HG02588 (cell line): ENCODE results near the gene AIMP2.
"Not testable (repeated sequence)": the region's sequence is repeated elsewhere in the genome, so short reads cannot be mapped to it uniquely, and the experiment has no call there.

ENCODE experiments used
- ATAC-seq: cut with Tn5 transposase; IDR thresholded peaks from one replicate; pipeline ENCODE4 v1.9.1; 2021; ENCODE audit warnings: mild to moderate bottlenecking, moderate library complexity; ENCODE audit not compliant: unreplicated experiment

AIMP2 gene

GRCh38 chr7:6026011-6026819 is 17.1 kb downstream of the AIMP2 start:
- peak; percentile 86 for ATAC-seq

- peak; percentile 44 for ATAC-seq
Observed at GRCh38 chr7:6026820-6027311, 17.8 kb downstream of the AIMP2 start.

- no peak for ATAC-seq
Observed at GRCh38 chr7:6027806-6028365, 18.8 kb downstream of the AIMP2 start.

GRCh38 chr7:6028563-6028962 is 19.5 kb downstream of the AIMP2 start:
- no peak for ATAC-seq

- ATAC-seq: no peak
Observed at GRCh38 chr7:6030988-6031387, 21.9 kb downstream of the AIMP2 start, which contains the start of gene ANKRD61. TSS of gene ANKRD61 (plus strand) at chr7:6031376. CDS start at chr7:6031376, 0 bp downstream.

- no peak for ATAC-seq
Observed at GRCh38 chr7:6031567-6031966, 22.5 kb downstream of the AIMP2 start.

- ATAC-seq: no peak
Observed at GRCh38 chr7:6032167-6032566, 23.1 kb downstream of the AIMP2 start.

- ATAC-seq: no peak
Observed at GRCh38 chr7:6032641-6033040, 23.6 kb downstream of the AIMP2 start.

- no peak for ATAC-seq
Observed at GRCh38 chr7:6035165-6035564, 26.1 kb downstream of the AIMP2 start.

- no peak for ATAC-seq
Observed at GRCh38 chr7:6035686-6036085, 26.6 kb downstream of the AIMP2 start.

GRCh38 chr7:6049780-6050179 is 40.7 kb downstream of the AIMP2 start:
- ATAC-seq: no peak

GRCh38 chr7:6051185-6051584 is 42.1 kb downstream of the AIMP2 start:
- not testable (repeated sequence) for ATAC-seq

GRCh38 chr7:6056616-6057015 is 47.5 kb downstream of the AIMP2 start:
- ATAC-seq: no peak

- ATAC-seq: no peak
Observed at GRCh38 chr7:6057316-6058129, 48.5 kb downstream of the AIMP2 start.

GRCh38 chr7:6059941-6060340 is 50.9 kb downstream of the AIMP2 start:
- not testable (repeated sequence) for ATAC-seq

GRCh38 chr7:6071406-6071805 is 62.3 kb downstream of the AIMP2 start:
- ATAC-seq: peak; percentile 59
